HG03039 (cell line): ENCODE results near the gene SDK1.

Experiments used
- ATAC-seq: cut with Tn5 transposase; IDR thresholded peaks from one replicate; pipeline ENCODE4 v1.9.1; 2021; ENCODE audit warnings: mild to moderate bottlenecking, moderate library complexity; ENCODE audit not compliant: unreplicated experiment

The SDK1 gene

DNA sequence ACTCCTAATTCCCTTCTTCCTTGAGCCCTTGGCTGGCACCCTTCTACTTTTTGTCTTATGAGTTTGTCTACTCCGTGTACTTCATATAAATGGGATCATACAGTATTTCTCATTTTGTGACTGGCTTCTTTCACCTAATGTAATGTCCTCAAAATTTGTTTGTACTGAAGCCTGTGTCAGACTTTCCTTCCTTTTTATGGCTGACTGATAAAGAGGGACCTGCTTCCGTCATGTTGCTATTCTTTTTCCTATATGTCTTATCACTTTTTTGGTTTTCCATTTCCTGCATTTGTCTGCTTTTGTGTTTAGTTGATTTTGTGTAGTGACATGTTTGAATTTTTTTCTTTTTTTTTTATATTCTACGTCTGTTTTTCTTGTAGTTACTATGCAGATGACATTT is 470.9 kb downstream of the SDK1 start:
- ATAC-seq, result no peak

- ATAC-seq, result no peak
Observed at GRCh38 chr7:3778345-3778744, 477.3 kb downstream of the SDK1 start.

GRCh38 chr7:3780016-3780415 is 479.0 kb downstream of the SDK1 start:
- no peak for ATAC-seq

GRCh38 chr7:3780525-3780924 is 479.5 kb downstream of the SDK1 start:
- ATAC-seq, result no peak

GRCh38 chr7:3781607-3782006 is 480.6 kb downstream of the SDK1 start:
- ATAC-seq, result no peak

DNA sequence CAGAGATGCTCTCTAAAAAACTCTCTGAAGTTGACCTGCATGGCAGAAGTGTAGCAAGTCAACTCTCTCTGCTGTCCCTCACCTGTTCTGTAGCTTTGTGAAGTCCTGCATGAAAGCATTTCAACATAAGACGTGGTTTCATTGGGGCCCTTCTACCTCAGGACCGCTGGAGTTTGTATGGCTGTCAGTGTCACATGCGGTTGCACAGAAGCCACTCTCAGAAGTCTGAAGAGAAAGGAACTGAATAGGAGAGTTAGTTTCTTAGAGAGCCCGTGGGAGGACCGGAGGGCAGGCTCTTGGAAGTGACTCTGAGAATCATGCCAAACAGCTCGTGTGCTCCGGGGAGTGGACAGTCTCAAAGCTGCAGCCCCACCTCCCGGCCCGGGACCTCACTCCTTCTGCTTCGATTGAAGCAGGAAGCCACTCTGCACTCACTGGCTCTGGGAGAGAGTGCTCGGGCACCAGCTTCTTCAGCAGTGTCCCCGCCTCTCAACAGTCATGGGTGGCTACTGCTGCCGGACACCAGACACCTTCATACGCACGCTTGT is 486.7 kb downstream of the SDK1 start:
- no peak for ATAC-seq

DNA sequence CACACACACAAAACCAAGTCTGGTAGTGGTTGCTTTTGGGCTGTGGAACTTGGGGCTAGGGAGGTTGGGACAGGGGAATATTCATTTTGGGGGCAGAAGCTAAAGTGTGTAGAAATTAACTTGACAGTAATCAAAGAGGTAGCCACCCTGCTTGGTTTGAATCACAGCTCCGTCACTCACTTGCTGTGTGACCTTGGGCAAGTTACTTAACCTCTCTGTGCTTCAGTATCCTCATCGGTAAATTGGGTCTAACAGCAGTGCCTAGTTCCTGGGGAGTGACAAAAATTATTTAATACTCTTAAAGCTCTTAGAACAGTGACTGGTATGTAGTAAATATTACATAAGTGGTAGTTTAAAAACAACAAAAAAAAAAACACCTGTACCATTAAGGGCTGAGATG is 489.8 kb downstream of the SDK1 start:
- ATAC-seq, result no peak

- no peak for ATAC-seq
Observed at GRCh38 chr7:3791327-3791726, 490.3 kb downstream of the SDK1 start.

GRCh38 chr7:3795141-3795540 is 494.1 kb downstream of the SDK1 start:
- ATAC-seq, result no peak

DNA sequence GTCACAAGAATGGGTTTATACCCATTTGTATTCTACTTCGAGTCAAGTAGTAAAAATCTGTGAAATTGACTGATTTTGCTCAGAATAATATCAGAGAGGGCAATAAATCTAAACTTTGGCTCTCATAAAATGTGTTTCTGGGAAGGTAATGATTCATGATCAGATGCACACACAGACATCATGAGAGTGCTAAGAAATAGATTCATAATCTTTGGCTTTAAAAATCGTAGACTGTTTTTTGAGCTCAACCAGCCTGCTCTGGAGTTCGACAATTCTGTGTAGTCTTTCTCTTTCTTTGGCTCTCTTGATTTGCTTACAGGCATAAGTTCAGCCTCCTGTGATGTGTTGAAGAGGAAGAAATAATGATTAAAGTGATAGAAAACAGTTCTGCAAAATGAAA is 494.7 kb downstream of the SDK1 start:
- no peak for ATAC-seq

DNA sequence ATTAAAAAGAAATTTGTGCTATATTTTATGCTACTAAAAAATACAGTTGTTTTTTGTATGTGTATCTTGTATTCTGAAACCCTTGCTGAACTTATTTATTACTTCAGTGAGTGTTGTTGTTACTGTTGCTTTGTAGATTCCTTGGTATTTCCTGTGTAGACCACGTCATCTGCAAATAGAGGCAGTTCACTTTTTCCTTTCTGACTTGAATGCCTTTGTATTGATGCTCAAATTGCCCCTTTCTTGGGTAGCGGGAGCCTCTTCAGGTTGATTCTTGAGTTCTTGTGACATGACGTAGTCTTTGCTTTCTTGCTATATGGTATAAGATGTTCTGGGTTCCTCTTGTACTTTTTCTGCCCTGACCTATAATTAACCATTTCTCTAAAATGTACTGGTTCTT is 504.1 kb downstream of the SDK1 start:
- ATAC-seq, result no peak

DNA sequence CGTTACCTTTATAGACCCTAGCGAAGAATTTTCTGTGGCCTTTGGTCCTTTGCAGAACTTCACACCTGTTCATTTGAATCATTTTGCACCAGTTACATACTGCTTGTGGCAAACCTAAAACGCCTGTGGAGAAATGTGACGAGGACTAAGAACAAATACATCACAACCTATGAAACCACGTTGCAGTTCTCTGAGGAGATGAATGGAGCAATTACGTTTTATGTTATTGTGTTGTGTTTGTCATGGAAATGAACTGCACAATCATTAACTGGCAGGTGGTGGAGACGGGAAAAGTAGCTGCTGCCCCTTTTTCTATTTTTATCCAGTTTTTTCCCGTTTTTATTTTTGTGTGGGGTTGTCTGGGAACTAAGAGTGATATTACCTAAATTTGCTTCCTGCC is 505.5 kb downstream of the SDK1 start:
- ATAC-seq, result no peak

DNA sequence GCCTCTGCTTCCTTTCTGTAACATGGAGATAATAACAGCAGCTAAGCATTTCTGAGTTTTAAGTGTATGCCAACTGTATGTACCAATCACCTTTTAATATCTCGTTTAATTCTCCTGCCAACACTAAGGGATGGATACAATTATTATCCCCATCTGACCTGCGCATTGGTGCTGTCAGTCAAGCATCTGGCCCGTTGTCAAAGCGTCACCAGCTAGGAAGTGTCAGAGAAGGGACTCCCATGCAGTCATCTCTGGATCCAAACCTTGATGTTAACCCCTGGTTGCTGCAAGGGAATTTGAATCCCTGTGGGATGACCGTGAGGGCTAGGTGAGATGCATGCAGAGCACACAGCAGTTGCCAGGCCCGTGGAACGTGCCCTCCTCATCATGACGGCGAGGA is 506.8 kb downstream of the SDK1 start:
- ATAC-seq, result no peak

DNA sequence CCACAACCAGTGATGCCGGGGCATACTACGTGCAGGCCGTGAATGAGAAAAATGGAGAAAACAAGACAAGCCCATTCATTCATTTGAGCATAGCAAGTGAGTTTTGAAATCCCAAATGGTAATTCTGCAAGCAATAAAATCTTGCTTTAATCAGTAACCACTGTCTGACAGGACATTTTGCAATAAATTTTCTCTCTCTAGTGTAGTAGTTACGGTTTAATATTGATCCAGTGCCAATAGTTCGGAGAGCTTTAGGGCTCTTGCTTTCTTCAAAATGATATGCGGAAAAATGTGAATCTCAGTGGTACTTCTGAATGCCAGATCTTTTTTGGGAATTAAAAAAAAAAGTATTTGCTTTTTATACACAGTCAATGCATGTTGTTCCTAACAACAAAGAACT is 520.4 kb downstream of the SDK1 start:
- ATAC-seq, result no peak

DNA sequence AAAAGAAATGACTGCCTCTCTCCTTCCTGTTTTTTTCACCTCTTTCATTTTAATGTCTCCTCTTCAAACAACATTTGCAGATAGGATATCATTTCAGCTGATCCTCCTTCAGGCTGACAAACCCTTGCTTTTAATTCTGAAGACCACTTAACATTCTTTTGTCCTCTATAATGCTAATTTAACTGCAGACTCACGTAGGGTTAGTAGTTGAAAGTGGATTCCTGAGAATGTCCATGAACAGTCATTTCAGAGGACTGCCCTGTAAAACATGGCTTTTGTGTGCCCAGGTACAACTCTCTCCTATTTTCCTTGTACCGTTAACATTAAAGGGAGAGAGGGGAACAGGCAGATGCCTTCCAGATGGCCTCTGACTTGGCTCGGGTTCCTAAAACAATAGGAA is 524.4 kb downstream of the SDK1 start:
- ATAC-seq, result no peak

DNA sequence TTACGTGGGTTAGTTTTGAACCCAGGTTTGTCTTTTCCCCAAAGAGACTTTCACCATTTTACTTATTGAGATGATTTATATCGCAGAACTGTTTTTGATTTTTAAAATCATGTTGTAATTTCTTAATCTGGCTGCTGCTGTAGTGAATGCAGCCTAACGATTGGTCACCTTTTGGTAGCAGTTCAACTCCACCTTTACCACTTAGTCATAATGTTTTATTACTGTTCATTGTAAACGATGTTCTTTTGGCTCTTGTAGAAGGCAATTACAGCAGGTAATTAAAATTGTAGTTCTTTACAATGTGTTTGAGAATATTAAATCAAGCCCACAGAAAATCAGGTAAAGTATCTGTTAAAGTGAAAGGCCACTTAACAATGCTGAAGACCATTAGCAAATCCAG is 531.1 kb downstream of the SDK1 start:
- ATAC-seq, result no peak

DNA sequence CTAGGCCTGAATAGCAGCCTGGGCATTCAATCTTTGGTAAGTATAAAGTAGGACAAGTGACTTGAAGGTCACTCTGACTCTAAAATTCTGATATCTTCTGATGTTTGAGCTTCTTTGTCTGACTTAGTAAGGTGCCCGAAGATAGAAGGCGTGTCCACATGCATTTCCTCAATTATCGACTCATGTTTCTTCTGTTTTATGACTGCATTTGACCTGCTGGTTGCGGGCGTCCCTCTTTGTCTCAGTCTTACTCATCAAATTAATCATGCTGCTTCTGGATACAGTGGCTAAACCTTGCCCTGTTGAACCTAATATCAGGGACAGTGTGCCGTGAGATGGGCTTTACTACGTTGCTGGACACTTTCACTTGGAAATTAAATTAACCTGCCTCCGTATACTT is 534.1 kb downstream of the SDK1 start:
- no peak for ATAC-seq

GRCh38 chr7:3836855-3837254 is 535.8 kb downstream of the SDK1 start:
- no peak for ATAC-seq

DNA sequence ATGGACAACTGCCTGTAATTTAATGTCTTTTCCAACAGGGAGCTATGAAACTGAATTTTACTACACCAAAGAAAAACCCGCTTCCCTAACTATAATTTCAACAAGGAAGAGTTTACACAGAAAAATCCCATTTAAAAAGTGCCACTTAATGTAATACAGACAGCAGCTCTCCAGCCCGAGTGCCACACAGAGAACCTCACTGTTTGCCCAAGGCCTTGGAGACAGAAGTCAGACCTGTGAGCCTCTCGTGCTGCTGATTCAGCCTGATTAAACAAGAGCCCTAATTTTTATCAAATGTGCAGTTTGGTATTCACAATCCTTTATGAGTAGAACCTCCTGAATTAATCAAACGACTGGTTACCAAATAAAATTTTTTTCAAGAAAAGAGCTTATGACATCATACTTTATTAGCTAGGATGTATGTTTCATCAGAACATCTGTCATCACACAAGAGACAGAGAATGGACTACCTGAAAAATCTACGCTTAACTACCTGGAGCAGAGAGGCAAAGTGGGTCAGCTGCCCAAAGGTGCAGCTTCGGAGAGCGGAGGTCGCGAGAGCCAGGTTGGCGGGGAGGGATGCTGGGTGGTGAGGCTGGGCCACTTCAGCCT is 543.6 kb downstream of the SDK1 start:
- no peak for ATAC-seq

GRCh38 chr7:3846738-3847137 is 545.7 kb downstream of the SDK1 start:
- no peak for ATAC-seq

GRCh38 chr7:3847336-3847735 is 546.3 kb downstream of the SDK1 start:
- ATAC-seq, result no peak

DNA sequence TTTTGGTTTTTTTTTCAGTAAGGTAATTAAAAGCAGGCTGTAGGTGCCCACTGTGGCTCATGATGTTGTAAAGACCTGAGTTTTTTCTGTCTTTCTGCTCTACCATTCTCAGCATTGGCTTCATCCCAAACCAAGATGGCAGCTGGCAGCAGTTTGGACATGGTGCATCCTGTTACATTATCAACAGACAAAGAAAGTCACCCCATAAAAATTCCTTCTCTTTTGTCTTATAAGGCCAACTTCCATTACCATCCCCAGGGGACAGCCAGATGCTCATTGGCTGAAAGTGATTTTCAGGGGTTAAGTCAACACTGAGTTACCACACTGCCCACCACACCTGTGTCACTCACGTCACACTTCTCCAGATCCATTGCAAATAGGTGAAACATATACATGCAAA is 558.4 kb downstream of the SDK1 start:
- no peak for ATAC-seq

- no peak for ATAC-seq
Observed at GRCh38 chr7:3860932-3861331, 559.9 kb downstream of the SDK1 start.
